ENCODE results near the gene TRERF1. TPM values are rescaled to one million over a fixed set of nuclear protein-coding genes. Genes with fewer than 3 reads are reported as not detected.

The TRERF1 gene, protein sequence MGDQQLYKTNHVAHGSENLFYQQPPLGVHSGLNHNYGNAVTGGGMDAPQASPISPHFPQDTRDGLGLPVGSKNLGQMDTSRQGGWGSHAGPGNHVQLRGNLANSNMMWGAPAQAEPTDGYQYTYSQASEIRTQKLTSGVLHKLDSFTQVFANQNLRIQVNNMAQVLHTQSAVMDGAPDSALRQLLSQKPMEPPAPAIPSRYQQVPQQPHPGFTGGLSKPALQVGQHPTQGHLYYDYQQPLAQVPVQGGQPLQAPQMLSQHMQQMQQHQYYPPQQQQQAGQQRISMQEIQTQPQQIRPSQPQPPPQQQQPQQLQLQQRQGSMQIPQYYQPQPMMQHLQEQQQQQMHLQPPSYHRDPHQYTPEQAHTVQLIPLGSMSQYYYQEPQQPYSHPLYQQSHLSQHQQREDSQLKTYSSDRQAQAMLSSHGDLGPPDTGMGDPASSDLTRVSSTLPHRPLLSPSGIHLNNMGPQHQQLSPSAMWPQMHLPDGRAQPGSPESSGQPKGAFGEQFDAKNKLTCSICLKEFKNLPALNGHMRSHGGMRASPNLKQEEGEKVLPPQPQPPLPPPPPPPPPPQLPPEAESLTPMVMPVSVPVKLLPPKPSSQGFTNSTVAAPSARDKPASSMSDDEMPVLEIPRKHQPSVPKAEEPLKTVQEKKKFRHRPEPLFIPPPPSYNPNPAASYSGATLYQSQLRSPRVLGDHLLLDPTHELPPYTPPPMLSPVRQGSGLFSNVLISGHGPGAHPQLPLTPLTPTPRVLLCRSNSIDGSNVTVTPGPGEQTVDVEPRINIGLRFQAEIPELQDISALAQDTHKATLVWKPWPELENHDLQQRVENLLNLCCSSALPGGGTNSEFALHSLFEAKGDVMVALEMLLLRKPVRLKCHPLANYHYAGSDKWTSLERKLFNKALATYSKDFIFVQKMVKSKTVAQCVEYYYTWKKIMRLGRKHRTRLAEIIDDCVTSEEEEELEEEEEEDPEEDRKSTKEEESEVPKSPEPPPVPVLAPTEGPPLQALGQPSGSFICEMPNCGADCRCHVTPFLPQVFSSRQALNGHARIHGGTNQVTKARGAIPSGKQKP (N-terminal part only)
- total RNA-seq, result 6.6 and 10.0 TPM in 2 replicates

DNA sequence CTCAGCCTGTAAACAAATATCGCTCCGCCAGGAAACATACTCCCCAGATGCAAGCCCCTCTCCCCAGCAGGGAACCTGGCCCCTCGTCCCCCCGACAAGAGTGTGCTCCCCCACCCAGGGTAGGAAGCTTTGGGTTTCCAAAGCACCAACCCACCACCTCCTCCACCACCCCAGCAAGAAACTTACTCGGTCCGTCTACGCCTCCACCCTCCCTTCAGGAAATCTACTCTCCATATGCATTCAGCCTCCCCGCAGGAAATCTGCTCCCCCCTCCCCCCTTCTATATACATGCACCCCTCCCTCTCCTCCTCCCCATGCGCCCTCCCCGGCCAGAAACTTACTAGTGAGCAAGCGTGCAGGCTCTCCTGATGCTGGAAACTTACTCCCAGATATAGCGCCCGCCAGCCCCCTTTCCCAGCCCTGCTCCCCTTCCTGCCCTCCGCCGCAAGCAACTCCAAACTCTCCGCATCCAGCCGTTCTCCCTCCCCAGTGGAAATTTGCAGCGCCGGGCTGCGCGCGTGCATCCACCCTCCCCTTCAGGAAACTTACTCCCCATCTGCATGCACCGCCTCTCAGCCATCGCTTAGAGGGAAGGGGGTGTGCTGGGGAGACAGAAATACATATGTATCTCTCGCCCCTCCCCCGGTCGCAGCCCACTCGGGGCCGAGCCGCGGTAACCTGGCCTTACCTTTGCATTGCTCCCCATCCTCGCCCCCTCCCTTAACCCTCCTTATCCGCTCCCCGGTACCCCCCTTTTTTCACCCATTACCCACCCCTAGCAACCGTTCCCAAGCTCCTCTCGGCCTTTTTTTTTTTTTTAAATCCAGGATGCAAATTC is at the start of gene TRERF1:
TRERF1 (minus strand) TSS at position 594 of the 838 bp plus-strand sequence. CDS start 182,336 bp downstream, outside the sequence.

DNA sequence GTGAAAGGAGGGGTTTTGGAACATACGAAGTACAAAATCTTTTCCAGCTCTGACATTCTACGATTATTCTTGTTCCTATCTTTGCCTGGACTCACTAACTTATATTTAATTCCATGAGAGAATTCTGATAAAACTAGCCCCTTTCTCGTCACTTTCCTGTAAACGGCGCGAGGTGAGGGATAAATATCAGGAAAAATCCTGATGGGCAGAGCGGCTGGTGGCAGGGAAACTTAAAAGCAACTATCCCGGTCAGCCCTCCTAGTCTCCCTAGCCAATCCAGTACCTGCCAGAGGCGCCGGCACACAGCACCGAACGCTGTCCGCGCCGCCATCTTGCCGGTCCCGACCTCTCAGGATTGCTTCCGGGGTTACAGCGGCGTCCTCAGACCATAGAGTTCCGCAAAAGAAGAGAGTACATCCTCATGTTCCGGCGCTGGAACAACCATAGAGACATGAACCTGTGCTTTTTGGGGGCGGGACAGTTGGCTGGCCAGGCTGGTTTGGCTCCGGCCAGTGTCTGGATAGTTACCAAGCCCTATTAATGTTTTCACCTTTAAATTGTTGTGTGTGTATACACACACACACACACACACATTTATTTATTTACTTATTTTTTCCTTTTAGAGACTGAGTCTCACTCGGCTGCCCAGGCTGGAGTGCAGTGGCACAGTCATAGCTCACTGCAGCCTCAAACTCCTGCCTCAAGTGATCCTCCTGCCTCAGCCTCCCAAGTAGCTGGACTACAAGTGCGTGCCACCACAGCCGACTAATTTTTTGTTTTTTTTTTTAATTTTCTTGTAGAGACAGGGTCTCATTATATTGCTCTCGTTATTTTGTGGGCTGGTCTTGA is 234.0 kb downstream of the TRERF1 start, which contains the start of gene MRPS10:
MRPS10 (minus strand) TSS at position 343 of the 849 bp plus-strand sequence; CDS start at position 331, 12 bp downstream.

Other genes starting within 250 kb of the TRERF1 start
- 39.7 and 64.1 TPM in 2 replicates for gene MRPS10, start 234.1 kb downstream of the TRERF1 start, total RNA-seq
- gene UBR2, start 112.1 kb upstream of the TRERF1 start, total RNA-seq, result 24.6 and 29.5 TPM in 2 replicates

Measured in subcutaneous preadipocyte (primary cell).